ENCODE measurements around the gene SORBS1.
A peak's percentile ranks its signal among the peaks of the same experiment; 100 is the strongest.

The SORBS1 gene

DNA sequence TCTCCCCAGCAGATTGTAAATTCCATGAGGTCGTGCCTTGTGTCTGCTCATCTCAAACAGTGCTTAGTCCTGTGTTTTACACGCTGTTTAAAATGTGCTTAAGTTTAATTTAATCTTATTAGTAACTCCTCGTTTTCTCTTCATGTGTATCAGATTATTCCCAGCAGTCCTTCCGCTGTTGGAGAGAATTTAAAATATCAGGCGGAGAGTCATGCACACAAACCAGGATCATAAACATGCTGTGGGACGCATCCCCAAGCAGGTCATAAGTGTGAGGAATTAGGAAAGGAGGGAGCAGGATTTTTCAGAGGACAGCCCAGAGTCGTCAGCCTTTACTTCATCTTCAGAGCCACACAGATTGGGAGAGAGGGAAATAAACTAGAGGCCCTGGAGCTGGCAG is 4.2 kb upstream of the SORBS1 start:
- DNase-seq (ENCODE audit: low read depth): no peak

DNA sequence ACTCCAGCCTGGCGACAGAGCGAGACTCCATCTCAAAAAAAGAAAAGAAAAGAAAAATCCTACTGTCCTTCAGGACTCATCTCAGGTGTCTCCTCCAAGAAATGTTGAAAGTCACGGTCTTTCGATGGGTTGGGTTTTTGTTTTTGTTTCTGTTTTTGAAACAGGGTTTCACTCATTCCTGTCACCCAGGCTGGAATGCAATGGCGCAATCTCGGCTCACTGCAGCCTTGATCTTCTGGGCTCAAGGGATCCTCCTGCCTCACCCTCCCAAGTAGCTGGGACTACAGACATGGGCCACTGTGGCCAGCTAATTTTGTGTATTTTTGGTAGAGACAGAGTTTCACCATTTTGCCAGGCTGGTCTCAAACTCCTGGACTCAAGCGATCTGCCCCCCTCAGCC is 3.1 kb upstream of the SORBS1 start:
- no peak for DNase-seq (ENCODE audit: low read depth)

- DNase-seq (ENCODE audit: low read depth): no peak
Observed at GRCh38 chr10:95562341-95562965, 1.3 kb upstream of the SORBS1 start.

- no peak for DNase-seq (ENCODE audit: low read depth)
Observed at GRCh38 chr10:95561864-95562177, 650 bp upstream of the SORBS1 start.

DNA sequence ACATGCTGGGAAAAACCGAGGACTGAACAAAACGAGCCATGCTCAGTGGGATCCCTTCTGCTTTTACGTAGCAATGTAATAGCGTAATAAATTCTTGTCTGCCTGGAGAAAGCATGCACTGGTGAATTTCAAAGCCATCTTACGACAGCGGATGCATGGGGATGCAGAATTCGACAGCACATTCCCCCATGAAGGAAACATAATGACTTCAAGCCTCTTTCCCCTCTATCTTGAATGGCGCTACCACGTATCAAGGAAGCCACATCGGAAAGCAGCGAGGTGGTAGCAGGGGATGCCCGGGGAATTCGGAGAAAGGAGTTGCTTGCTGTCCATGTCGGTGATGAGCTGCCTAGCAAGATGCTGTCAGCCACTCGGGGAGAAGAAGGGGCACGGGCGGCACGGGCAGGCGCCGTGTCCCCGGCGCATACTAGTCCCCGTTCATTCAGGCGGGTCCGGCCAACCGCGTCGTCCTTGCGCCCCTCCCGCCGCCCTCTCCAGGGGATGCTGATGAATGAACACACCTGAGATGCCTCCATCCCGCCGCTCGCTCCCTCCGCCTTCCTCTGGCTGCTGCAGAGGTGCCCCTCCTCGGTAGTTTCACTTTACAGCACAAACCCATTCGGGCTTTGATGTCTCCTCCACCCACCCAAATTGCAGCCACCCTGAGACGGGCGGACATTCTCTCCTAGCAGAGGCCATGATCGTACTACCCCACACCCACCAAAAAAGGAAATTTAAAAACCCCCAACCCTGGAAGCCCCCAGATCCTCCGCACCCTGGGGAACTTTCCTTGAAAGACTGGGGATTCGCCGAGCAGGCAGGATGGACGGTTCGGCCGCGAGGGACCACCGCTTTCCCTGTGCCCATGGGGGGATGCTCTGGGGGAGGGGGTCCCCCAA is 644 bp downstream of the SORBS1 start:
- peak; percentile 32 for DNase-seq (ENCODE audit: low read depth)

- DNase-seq (ENCODE audit: low read depth): no peak
Observed at GRCh38 chr10:95559896-95560277, 1.3 kb downstream of the SORBS1 start.

GRCh38 chr10:95559471-95559870 is 1.7 kb downstream of the SORBS1 start:
- no peak for DNase-seq (ENCODE audit: low read depth)

DNA sequence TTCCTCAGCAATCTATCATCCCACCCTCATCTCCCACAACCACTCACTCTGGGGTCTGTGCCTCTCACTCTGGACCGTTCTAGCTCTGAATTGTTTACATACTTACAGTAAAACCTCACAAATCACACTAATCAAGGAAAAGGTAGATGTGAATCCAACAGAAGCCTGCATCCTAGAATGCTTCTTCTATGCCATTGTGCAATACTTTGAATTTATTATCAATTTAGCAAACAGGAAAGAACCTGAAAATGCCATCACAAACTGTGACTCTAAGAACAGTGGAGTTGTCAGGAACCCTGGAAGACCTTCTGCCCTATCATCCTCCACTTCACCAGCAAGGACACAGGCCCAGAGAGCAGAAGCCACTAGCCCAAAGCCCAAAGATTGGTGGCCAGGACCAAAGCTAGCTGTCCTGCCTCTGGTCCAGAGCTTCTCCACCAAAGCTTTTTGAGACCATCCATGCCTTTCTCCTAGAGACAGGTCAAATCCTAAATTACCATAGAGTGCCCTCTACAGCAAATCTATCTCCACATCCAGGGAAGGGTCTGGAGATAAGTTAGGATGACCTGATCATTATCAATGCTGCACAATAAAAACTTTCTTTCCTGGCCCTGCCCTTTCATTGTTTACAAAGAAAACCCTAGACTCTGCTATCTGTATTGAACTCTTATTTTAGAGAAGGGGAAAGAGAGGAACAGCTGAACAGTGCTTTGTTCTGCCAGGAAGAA is 2.4 kb downstream of the SORBS1 start:
- no peak for DNase-seq (ENCODE audit: low read depth)

GRCh38 chr10:95556994-95557767 is 4.0 kb downstream of the SORBS1 start:
- no peak for DNase-seq (ENCODE audit: low read depth)

GRCh38 chr10:95553674-95554073 is 7.5 kb downstream of the SORBS1 start:
- no peak for DNase-seq (ENCODE audit: low read depth)

- DNase-seq (ENCODE audit: low read depth): no peak
Observed at GRCh38 chr10:95552679-95553342, 8.4 kb downstream of the SORBS1 start.

GRCh38 chr10:95550073-95550672 is 11.0 kb downstream of the SORBS1 start:
- DNase-seq (ENCODE audit: low read depth): no peak

GRCh38 chr10:95547791-95548435 is 13.3 kb downstream of the SORBS1 start:
- DNase-seq (ENCODE audit: low read depth): no peak

- no peak for DNase-seq (ENCODE audit: low read depth)
Observed at GRCh38 chr10:95547197-95547596, 14.0 kb downstream of the SORBS1 start.

- no peak for DNase-seq (ENCODE audit: low read depth)
Observed at GRCh38 chr10:95545981-95546380, 15.2 kb downstream of the SORBS1 start.

GRCh38 chr10:95544783-95545500 is 16.2 kb downstream of the SORBS1 start:
- DNase-seq (ENCODE audit: low read depth): no peak

- DNase-seq (ENCODE audit: low read depth): no peak
Observed at GRCh38 chr10:95543459-95543858, 17.7 kb downstream of the SORBS1 start.

DNA sequence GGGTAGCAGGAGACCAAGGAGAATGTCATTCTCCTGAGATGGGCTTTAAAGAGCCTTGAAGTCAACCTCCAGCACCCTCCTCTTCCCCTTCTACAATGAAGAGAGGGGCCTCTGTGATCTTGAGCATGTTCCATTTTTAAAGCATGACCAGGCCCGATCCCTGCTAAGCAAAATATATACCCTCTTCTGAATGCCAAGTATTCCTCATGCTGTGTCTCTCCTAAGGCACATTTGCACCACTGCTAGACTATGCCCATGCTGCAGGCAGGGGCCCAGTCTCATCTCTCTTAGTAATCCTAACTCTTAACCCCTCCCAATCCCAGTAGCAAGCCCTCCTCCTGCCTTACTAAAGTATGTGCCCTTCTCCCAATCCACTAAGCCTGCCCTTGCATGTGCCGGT is 18.4 kb downstream of the SORBS1 start:
- no peak for DNase-seq (ENCODE audit: low read depth)

- no peak for DNase-seq (ENCODE audit: low read depth)
Observed at GRCh38 chr10:95542330-95542729, 18.8 kb downstream of the SORBS1 start.

DNA sequence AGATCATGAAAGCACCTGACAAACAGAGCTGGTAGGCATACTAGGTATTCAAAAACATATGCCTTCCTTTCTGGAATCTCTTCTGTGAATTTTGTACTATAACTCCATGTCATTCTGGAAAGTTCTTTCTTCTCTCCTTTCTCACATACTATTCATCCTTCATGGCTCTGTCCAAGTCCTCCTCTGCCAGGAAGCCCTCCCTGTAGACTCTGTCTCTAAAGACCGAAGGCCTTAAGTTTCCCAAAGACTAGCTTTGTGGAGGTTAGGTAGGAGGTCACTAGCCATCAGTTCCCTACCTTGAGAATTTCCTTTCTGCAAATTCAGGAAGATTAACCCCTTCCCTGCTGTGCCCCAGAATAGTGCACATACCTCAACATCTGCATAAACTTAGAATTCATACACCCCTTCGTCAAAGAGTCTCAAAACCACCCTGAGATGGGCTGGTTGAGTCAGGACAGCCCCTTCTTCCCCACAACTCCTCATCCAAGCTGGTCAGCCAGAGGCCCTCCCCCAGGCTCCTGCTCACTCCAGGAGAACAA is 20.6 kb downstream of the SORBS1 start:
- DNase-seq (ENCODE audit: low read depth): no peak

Measured in iris pigment epithelial cell (primary cell).